BLaER1 treated with 17β-estradiol and CSF1 and Interleukin-3, amounts not matched to agents 10 nM and 100 nM (cell line): ENCODE data around the gene GRM7.

Experiments used
- H3K27ac ChIP-seq, 11 experiments: shearing (Covaris generic); formaldehyde crosslinking; 2 replicates each; pipeline ENCODE4 v1.8.1; 2022
- H3K27me3 ChIP-seq, 11 experiments: shearing (Covaris generic); formaldehyde crosslinking; 2 replicates each; pipeline ENCODE4 v1.8.1; 2022
- H3K36me3 ChIP-seq, 11 experiments: shearing (Covaris generic); formaldehyde crosslinking; 2 replicates each; pipeline ENCODE4 v1.8.1; 2022
- H3K4me1 ChIP-seq, 10 experiments: shearing (Covaris generic); formaldehyde crosslinking; 2 replicates each; pipeline ENCODE4 v1.8.1; 2022
- H3K4me2 ChIP-seq, 11 experiments: shearing (Covaris generic); formaldehyde crosslinking; 2 replicates each; pipeline ENCODE4 v1.8.1; 2022
- H3K4me3 ChIP-seq, 10 experiments: shearing (Covaris generic); formaldehyde crosslinking; 2 replicates each; pipeline ENCODE4 v1.8.1; 2022
- H3K9ac ChIP-seq, 11 experiments: shearing (Covaris generic); formaldehyde crosslinking; 2 replicates each; pipeline ENCODE4 v1.8.1; 2022
- H3K9me3 ChIP-seq, 11 experiments: shearing (Covaris generic); formaldehyde crosslinking; replicated peaks in 1 of 11; 2 replicates each; pipeline ENCODE4 v1.8.1; 2022
- H4K20me1 ChIP-seq, 11 experiments: shearing (Covaris generic); formaldehyde crosslinking; 2 replicates each; pipeline ENCODE4 v1.8.1; 2022
- Cebpa-rat ChIP-seq, 11 experiments: shearing (Covaris generic); IDR thresholded peaks; 2 replicates each; pipeline ENCODE4 v1.8.1; 2022

GRM7 gene

DNA sequence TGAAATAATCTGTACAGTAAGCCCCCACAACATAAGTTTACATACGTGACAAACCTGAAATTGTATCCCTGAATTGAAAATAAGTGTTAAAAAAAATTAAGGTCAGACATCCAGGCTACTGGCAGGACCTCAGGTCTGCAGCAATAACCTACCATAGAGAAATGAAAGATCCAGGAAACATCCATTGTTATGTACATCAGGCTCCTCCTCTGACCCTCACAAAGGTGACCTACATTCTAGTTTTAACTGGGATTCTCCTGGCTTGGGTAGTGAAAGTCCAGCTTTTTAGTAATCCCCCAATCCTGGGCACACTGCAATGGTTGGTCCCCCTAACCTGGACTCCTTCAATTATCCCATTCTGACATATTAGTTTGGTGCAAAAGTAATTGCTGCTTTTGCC, 891.1 kb downstream of the GRM7 start:
- TF ChIP-seq Cebpa-rat (IDR thresholded peaks at IDR 0.05), result no peak
- H4K20me1 ChIP-seq, result no peaks in the 10 kb centered on the region
- no peaks in the 10 kb centered on the region for H3K27me3 ChIP-seq
- H3K36me3 ChIP-seq, result no peaks in the 10 kb centered on the region
- no peak overlapping the region for H3K9ac ChIP-seq
- no peak overlapping the region for H3K4me2 ChIP-seq
- no peak overlapping the region for H3K4me3 ChIP-seq
- H3K4me1 ChIP-seq, result no peaks in the 10 kb centered on the region
- H3K27ac ChIP-seq, result no peak overlapping the region
- H3K9me3 ChIP-seq, result no peaks in the 10 kb centered on the region

DNA sequence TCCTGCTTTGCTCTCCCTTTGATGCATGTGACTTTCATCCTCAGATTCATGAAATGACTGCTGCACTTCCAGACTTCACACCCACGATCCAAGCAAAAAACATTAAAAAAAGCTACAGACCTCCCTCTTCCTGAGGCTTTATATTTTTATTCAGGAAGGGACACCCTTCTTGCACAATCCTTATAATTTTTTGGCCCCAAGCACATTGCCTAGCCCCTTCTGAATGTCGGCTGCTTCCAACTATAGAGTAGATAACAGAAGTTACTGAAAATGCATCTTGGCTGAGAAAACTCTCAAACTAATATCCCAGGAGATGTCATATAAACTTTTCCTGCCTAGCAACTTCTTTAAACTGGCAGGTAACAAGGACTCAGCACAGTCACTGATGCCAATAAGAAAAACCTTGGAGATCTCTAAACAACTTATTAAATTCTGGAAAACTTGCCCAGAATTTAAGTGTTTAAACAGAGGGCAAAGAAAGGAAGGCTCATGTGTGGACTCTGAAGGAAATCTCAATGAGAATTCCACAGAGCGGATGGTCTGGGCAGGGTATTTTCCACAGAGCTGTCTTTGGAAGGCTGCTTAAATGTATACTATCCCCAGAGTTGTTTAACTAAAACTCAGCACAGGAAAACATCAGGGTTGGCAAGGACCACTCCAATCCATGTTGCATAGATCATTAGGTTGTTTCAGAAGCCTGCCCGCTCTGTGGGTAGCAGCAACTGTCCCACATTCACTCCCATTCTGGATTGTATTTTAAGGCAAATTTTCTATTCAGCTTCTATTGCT, 893.9 kb downstream of the GRM7 start:
- Histone ChIP-seq H3K36me3 (no peaks in the 10 kb centered on the region), H3K9me3 (no peaks in the 10 kb centered on the region), H4K20me1 (no peaks in the 10 kb centered on the region), H3K4me3 (no peak overlapping the region), H3K4me1 (peaks cover 0 to 8% (median 0%) of the 10 kb centered on the region in 10 experiments; a peak in 4 of 20 replicates), H3K27ac (no peak overlapping the region), H3K9ac (no peak overlapping the region), H3K4me2 (no peak overlapping the region), H3K27me3 (no peaks in the 10 kb centered on the region)
- TF ChIP-seq Cebpa-rat (IDR thresholded peaks at IDR 0.05), result no peak

DNA sequence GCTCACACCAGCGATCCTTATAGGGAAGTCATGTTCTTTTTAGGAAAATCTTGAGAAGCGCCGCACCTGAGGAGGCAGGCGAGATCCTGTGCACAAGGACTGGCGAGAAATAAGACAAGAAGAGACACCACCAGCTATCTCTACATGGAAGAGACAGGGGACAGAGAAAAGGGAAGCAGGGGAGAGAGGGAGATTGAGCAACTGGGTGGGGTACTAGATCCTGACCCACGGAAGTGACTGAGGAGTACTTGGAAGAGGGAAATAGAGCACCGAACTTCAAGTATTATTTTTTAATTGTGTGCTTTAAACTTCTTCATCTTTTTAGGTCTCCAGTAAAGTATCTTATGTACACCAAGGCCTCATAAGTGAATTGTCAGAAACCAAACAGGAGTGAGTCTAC, 898.7 kb downstream of the GRM7 start:
- H3K36me3 ChIP-seq, result no peaks in the 10 kb centered on the region
- H4K20me1 ChIP-seq, result no peaks in the 10 kb centered on the region
- H3K9me3 ChIP-seq, result peaks cover 0 to 9% (median 0%) of the 10 kb centered on the region in 11 experiments; a peak in 1 of 22 replicates
- no peak overlapping the region for H3K27ac ChIP-seq
- H3K4me1 ChIP-seq, result peaks cover 0 to 18% (median 0%) of the 10 kb centered on the region in 10 experiments; a peak in 4 of 20 replicates
- H3K9ac ChIP-seq, result no peak overlapping the region
- H3K27me3 ChIP-seq, result no peaks in the 10 kb centered on the region
- peak overlapping the region in 3 of 11 experiments; percentile 19 to 58 (median 37); a peak in 5 of 22 replicates for H3K4me2 ChIP-seq
- no peak for TF ChIP-seq Cebpa-rat (IDR thresholded peaks at IDR 0.05)
- H3K4me3 ChIP-seq, result no peak overlapping the region

DNA sequence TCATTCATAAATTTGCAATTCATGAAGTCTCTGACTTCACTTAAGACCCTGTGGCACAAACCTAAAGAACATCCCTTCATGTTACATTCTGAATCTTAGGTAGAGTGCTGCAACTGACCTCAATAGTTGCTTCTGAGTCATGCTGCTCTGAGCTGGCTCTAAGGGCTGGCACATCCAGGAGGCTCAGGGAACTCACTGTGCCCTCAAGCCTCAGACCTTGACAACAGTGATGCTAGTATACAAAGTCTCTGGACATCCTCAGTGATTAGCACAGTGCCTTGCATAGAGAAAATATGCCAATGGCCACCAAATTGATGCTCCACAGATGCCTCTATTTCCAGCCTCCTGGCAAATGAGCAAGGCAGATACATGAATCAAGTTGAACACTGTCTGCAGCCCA, 899.8 kb downstream of the GRM7 start:
- H3K4me2 ChIP-seq, result no peak overlapping the region; a peak in 1 of 22 replicates
- H3K9ac ChIP-seq, result no peak overlapping the region
- H3K27me3 ChIP-seq, result no peaks in the 10 kb centered on the region
- no peaks in the 10 kb centered on the region for H4K20me1 ChIP-seq
- peaks cover 0 to 18% (median 0%) of the 10 kb centered on the region in 10 experiments; a peak in 4 of 20 replicates for H3K4me1 ChIP-seq
- no peak for TF ChIP-seq Cebpa-rat (IDR thresholded peaks at IDR 0.05)
- no peak overlapping the region for H3K4me3 ChIP-seq
- H3K36me3 ChIP-seq, result no peaks in the 10 kb centered on the region
- H3K9me3 ChIP-seq, result peaks cover 0 to 9% (median 0%) of the 10 kb centered on the region in 11 experiments; a peak in 1 of 22 replicates
- H3K27ac ChIP-seq, result no peak overlapping the region

DNA sequence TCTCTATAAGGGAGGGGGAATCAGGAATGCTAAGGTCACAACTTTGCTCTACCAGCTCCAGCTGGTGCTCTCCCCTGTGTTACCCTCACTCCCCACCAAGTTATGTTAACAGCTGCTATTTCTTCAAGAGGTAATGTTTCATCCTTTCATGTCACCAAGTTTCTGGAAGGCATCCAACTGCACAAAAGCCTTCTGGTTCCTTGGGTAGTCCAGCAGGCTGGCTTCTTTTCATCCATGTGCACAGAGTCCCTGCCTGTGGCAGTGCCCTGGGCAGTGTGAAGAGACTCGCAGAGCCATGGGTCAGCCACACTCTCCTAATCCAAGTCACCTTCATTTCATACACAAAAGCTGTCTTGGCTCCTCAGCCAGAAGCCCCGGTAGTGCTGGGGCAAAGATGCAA, 903.2 kb downstream of the GRM7 start:
- peaks cover 0 to 23% (median 0%) of the 10 kb centered on the region in 10 experiments; a peak in 4 of 20 replicates for H3K4me1 ChIP-seq
- H3K9me3 ChIP-seq, result peaks cover 0 to 28% (median 11%) of the 10 kb centered on the region in 11 experiments; a peak in 12 of 22 replicates
- no peaks in the 10 kb centered on the region for H3K27me3 ChIP-seq
- no peak for TF ChIP-seq Cebpa-rat (IDR thresholded peaks at IDR 0.05)
- no peak overlapping the region for H3K9ac ChIP-seq
- no peak overlapping the region for H3K4me3 ChIP-seq
- H3K4me2 ChIP-seq, result no peak overlapping the region
- H3K27ac ChIP-seq, result no peak overlapping the region
- no peaks in the 10 kb centered on the region for H4K20me1 ChIP-seq
- no peaks in the 10 kb centered on the region for H3K36me3 ChIP-seq

DNA sequence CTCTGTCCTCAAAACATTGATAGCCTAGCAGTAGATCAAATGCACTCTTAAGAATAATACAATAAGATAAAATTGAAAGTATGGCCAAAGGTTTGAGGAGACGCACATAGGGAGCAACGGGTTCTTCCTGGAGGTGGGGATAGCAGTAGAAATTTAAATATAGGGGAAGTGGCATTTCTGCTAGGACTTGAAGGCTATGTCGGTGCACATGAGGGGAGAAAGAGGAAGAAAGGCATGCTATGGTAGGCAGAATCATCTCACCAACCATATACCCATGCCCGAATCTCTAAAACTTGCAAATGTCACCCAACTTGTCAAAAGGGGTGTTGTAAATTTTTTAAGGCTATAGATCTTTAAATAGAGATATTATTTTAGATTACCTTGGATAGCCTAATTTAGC, 905.6 kb downstream of the GRM7 start:
- Histone ChIP-seq H3K36me3 (no peaks in the 10 kb centered on the region), H3K9ac (no peak overlapping the region)
- TF ChIP-seq Cebpa-rat (IDR thresholded peaks at IDR 0.05), result no peak

DNA sequence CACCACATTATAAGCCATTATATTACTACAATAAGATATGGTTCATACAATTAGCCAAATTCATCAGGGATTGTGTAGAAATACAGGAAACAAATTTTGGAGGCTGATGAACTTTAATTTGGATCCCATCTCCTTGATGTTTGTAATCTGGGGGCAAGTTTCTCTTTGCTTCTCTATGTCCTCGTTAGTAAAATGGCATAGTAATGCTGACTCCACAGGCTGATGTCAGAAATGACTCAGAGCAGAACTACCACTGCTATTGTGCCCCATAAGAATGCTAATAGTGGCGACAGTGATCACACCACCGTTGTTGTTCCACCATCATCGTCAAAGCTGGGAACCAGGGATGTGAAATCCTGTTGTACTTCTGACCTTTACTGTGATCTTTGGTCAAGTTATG, 918.4 kb downstream of the GRM7 start:
- Histone ChIP-seq H3K36me3 (no peaks in the 10 kb centered on the region), H3K9me3 (peaks cover 0 to 5% (median 0%) of the 10 kb centered on the region in 11 experiments; a peak in 2 of 22 replicates), H3K4me2 (peak overlapping the region in 2 of 11 experiments; percentile 12 to 25; a peak in 1 of 22 replicates), H3K27ac (no peak overlapping the region), H3K27me3 (no peaks in the 10 kb centered on the region), H3K4me3 (no peak overlapping the region), H3K9ac (no peak overlapping the region), H3K4me1 (peaks cover 0 to 9% (median 0%) of the 10 kb centered on the region in 10 experiments; a peak in 3 of 20 replicates), H4K20me1 (no peaks in the 10 kb centered on the region)
- TF ChIP-seq Cebpa-rat (IDR thresholded peaks at IDR 0.05), result no peak

More for the DNA sequence above, 905.6 kb downstream of the GRM7 start:
- H3K4me3 ChIP-seq, result no peak overlapping the region
- peaks cover 0 to 6% (median 0%) of the 10 kb centered on the region in 10 experiments; a peak in 1 of 20 replicates for H3K4me1 ChIP-seq
- H3K27me3 ChIP-seq, result no peaks in the 10 kb centered on the region
- peak overlapping the region in 1 of 11 experiments; percentile 28; a peak in 1 of 22 replicates for H3K4me2 ChIP-seq
- H4K20me1 ChIP-seq, result no peaks in the 10 kb centered on the region
- H3K9me3 ChIP-seq, result peaks cover 0 to 27% (median 11%) of the 10 kb centered on the region in 11 experiments; a peak in 12 of 22 replicates
- no peak overlapping the region for H3K27ac ChIP-seq

DNA sequence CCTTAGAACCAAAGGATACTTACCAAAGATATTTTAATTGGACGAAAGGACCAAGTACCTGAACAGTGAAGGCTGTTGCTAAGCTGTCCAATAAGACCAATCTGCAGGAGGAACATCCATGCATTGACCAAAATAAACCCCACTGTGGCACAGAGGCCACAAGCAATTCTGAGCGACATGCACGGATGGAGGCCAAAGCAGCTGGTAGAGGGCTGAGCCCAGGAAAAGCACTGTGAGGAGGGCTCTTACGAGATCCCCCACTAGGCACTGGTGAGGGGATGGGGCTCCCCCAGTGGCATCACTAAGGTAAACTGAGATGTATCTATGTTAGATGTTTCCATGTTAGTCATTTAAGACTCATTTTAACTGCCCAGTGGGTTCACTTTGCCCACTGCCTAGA, 920.5 kb downstream of the GRM7 start:
- Histone ChIP-seq H3K4me2 (no peak overlapping the region), H3K9me3 (peaks cover 0 to 5% (median 0%) of the 10 kb centered on the region in 11 experiments; a peak in 3 of 22 replicates), H3K4me3 (no peak overlapping the region), H3K4me1 (peaks cover 0 to 9% (median 0%) of the 10 kb centered on the region in 10 experiments; a peak in 3 of 20 replicates), H3K9ac (no peak overlapping the region), H3K27me3 (no peaks in the 10 kb centered on the region), H3K36me3 (no peaks in the 10 kb centered on the region), H4K20me1 (no peaks in the 10 kb centered on the region), H3K27ac (no peak overlapping the region)
- TF ChIP-seq Cebpa-rat (IDR thresholded peaks at IDR 0.05), result no peak

DNA sequence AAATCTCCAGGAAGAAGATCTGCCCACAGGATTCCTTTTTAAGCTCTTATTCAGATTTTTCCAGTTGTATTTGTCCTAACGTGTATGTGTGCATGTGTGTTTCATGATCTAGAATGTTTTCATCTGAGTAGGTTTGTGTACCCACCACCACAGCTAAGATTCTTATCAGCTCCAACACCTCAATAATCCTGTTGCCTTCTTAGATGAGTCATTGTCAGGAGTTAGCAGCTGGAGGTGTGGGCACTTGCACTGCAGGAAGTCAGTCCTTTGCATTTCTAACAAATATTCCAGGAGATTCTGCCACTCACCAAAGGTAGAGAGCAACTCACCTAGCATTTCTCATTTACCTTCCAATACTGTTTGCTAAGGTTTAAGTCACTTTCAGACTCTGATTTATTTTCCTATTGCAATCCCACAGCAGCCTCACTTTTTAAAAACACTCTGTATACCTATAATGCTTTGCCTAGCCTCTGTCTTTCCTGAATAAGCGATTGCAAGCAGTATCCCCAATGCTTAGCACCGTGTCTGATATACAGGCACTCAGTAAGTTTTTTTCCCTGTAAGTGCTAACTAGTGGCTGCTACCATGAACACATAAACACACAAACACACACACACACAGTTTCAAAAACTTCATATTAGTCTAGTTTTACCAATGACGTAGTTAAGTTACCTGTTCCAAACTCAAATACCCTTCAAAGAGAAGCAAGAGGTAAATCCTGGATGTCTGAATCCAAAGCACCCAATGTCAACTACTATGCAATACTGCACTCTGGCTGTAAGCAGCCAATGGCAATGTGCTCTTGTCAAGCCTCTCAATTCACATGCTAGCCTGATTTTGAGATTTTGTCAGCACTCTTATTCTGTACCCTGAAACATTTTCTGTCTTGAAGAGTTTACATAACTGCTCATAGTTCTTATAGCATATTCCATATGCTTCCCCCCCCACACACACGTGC, 927.2 kb downstream of the GRM7 start:
- no peak overlapping the region for H3K27ac ChIP-seq
- H3K27me3 ChIP-seq, result no peaks in the 10 kb centered on the region
- no peak overlapping the region for H3K4me3 ChIP-seq
- H3K9ac ChIP-seq, result no peak overlapping the region
- no peaks in the 10 kb centered on the region for H3K4me1 ChIP-seq
- TF ChIP-seq Cebpa-rat (IDR thresholded peaks at IDR 0.05), result no peak
- no peaks in the 10 kb centered on the region for H4K20me1 ChIP-seq
- H3K4me2 ChIP-seq, result no peak overlapping the region
- H3K9me3 ChIP-seq, result peaks cover 7 to 17% (median 11%) of the 10 kb centered on the region in 11 experiments; a peak in 19 of 22 replicates
- no peaks in the 10 kb centered on the region for H3K36me3 ChIP-seq
